ENCODE data around the gene DCLK2.

The DCLK2 gene

GRCh38 chr4:150250293-150250997, 172.2 kb downstream of the DCLK2 start:
- no peak for DNase-seq

- DNase-seq = no peak
Measured at GRCh38 chr4:150250998-150251651, 172.9 kb downstream of the DCLK2 start.

DNA sequence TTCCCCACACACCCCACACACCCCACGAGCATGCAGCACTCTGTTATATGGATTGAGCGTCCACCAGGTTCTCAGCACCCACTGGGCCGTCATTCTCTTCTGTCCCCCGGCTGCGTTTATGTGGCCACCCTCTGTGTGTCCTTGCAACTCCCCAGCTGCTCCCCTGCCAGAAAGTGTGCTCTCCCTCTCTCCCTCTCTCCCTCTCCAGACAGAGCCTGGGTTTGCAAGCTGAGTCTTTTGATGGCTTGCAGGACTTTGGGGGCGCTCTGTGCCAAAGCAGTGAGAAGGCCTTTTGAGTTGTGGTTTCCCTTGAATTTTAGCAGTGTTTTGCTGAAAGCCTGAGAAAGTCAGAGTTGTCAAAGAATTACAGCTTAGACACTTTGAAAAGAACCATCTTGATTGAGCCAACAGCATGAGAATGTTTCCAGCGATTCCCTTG, 173.5 kb downstream of the DCLK2 start:
- no peak for DNase-seq

GRCh38 chr4:150252306-150252705, 174.1 kb downstream of the DCLK2 start:
- no peak for DNase-seq

DNA sequence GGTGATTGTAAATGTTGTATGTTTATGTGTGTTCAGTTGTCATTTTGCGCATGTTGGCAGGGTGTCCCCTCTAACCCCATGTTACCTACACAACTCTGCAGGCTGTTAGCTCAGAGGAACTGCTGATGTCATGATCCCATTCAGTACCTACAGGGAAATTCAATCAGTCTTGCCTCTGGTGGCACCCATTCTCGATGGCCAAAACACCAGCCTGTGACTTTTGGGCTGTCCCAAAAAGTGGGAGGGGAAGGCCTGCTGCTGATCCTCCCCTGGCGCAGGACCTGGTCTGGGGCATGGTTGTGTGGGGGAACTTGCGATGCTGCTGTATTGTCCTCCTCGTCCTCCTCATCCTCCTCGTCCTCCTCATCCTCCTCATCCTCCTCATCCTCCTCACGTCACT, 174.5 kb downstream of the DCLK2 start:
- DNase-seq = no peak

DNA sequence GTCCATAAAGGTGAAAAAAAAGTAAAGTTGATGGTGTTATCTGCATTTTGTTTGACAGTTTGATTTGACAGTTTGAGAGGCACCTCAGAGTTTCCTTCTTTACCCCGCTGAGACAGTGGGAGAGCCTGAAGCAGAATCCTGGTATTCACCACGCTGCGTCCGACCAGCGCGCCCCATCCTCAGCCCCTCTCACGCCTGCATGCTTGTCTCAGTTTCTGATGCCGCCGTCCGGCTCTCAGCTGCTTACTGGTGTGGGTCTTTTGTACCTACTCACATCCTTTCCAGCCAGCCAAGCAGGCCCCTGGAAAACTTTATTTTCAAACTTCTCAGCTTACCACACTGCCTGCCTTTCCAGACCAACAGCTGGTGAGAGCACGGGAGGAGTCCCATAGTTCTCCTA, 175.2 kb downstream of the DCLK2 start:
- DNase-seq = no peak

DNA sequence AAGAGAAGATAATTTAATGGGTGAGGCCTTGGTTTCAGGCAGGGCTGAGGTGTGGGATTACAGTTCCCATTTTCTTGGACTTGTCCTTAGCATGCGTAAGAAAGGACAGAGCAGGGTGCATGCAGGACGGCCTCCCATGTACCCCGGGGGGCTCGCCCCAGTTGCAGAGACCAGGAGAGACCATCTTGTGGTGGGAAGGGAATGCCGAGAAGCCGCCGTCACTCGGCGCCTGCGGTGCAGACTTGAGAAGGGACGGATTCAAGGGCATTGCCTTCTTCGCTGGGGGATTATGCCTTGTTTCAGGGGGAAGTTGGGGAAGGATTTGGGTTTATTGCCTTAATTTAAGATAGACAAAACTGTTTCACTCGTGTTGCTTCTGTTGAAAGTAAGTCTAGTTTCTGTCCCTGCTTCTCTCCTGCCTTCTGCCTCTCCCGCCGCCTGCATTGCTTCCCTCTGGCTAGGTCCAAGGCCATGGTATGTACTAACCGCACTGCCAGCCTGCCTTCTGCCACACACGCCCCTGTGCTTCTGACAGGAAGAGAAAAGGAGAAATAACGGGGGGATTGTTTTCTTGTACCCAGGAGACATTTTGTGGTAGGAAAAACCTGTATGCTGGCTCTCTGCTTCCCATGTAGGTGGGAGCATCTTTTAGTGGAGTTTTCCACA, 175.9 kb downstream of the DCLK2 start:
- DNase-seq = no peak

- DNase-seq = no peak
Measured at GRCh38 chr4:150255610-150256224, 177.5 kb downstream of the DCLK2 start.

- no peak for DNase-seq
Measured at GRCh38 chr4:150256225-150256620, 178.0 kb downstream of the DCLK2 start.

DNA sequence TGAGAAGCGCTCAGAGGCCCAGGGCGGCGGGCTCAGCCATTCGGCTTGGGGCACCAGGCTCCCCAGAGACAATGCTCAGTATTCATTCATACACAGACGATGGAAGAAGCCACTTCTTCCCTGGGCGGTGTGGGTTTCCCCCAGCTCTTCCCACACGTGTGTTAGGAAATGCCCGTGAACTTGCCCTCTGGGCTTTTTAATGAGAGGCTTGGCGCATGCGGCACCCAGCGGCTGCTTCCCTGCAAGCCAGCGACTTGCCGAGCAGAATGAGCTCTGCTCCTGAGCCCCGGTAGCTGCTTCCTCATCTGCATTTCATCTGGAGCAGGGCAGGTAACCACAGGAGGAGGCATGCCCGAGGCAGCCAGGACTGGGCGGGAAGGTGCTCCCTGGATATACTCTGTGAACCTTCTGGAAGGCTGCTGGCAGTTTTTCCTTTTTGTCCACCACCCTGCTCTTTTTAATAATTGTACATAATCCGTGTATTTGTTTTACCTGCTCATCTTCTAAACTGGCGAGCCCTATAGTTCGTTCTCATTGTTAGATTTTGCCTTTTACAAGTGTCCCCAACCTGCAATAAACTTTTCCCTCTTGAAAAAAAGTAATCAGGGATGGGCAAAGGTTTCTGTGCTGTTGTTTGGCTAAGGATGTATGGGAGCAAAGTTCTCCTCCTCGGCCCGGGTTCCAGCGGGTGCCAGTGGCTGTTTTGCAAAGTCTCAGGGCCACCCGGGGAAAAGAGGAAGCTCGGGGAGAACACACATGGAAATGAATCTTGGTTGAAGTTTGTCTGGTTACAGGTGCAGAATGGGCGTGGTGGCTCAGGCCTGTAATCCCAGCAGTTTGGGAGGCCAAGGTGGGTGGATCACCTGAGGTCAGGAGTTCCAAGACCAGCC, 178.8 kb downstream of the DCLK2 start:
- no peak for DNase-seq

DNA sequence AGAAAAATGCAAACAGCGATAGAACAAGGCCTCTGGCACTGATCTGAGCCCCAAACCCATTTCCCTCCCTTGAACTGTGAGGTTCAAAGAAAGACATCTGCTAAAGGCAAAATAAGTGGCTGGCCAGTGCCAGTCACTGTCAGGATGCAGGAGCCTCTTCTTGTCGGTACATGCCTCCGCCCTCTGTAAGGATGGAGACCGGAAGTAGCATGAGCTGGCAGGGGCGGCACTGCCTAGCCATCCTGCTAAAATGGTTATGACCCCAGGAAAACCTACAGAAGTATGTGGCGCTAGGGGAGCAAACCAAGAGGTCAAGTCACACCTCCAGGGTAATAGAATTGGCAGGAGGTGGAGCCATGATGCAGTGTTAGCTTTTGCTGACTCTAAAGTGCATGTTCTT, 180.3 kb downstream of the DCLK2 start:
- DNase-seq = no peak

GRCh38 chr4:150259861-150260567, 181.8 kb downstream of the DCLK2 start:
- DNase-seq = no peak

DNA sequence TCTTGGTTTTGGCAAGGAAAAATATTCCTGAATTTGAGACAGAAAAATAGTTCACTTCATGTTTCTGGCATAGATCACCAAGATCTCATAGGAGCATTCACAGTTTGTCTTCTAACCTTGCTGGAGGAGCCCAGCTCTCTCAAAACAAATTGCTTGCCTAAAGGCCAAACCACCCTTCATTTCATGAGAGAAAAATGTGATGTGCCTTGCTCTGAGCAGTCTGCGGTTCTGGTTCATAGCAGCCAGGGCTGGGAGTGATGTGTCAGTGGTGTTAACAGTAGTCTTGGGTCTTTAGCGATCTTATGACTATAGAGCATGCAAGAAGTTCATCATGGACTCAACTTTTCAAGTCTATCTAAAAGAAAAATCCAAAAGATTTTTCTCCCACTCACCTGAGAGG, 183.3 kb downstream of the DCLK2 start:
- DNase-seq = no peak

GRCh38 chr4:150262611-150263010, 184.4 kb downstream of the DCLK2 start:
- no peak for DNase-seq

GRCh38 chr4:150264595-150265161, 186.4 kb downstream of the DCLK2 start:
- no peak for DNase-seq

- DNase-seq = no peak
Measured at GRCh38 chr4:150265806-150266205, 187.6 kb downstream of the DCLK2 start.

GRCh38 chr4:150268444-150268843, 190.2 kb downstream of the DCLK2 start:
- no peak for DNase-seq

- DNase-seq = no peak
Measured at GRCh38 chr4:150278206-150278605, 200.0 kb downstream of the DCLK2 start.

- no peak for DNase-seq
Measured at GRCh38 chr4:150280081-150280895, 202.0 kb downstream of the DCLK2 start.

DNA sequence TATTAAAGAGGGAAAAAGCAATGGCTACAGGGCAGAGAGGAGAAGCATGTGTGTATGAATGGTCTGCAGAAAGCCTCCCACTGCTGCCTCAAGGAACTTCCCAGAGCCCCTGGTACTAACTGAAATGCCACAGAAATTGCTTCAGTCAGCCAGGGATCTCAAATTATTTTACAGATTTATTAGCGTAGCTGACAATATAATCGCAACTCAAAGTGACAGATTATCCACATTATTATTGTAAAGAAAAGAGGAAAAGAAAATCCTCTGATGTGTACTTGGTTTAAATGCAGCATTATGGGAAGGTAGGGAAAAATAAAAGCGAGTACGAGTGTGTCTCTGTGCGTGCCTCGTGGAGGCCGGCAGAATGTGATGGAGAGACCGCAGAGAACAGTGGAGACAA, 202.7 kb downstream of the DCLK2 start:
- DNase-seq = no peak

DNA sequence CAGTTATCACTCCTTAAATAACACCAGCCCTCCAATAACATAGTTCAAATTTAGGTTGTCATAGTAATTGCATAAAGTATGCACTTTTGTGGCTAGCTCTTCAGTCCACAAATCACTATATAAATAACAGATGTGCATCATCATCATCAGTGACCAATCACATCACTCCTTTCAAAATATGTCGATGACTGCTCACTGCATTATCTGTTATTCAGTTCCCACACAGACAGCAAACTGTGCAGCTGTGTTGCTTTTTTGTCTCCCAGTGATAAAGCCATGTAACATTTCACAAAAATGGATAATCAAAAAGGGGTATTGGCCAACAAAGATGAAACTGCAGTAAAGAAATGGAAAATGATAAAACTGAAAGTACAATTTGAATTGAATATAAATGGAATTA, 205.4 kb downstream of the DCLK2 start:
- DNase-seq = no peak
